CD14-positive monocyte (primary cell): ENCODE data around the gene CSF2RB. TPM values are rescaled to one million over a fixed set of nuclear protein-coding genes. Genes with fewer than 3 reads are reported as not detected.

Source experiments
- DNase-seq, 3 donors: peaks; one replicate each; pipeline ENCODE4 v3.0.0-alpha.2; 2011 to 2022
- H2AFZ ChIP-seq: 2 replicates; pipeline ENCODE4 v1.6.0; 2012; ENCODE audit warnings: mild to moderate bottlenecking, low read depth, low read length, inconsistent platforms; ENCODE audit not compliant: insufficient read depth, poor library complexity, severe bottlenecking
- H3K27ac ChIP-seq, 2 donors: 1 replicate in 1 of 2; 2 replicates in 1 of 2; pipeline ENCODE4 v1.5.1; 2012 to 2013; ENCODE audit warnings: low read length in 2 of 2, control low read depth in 1 of 2, inconsistent platforms in 1 of 2, low read depth in 1 of 2, mild to moderate bottlenecking in 1 of 2
- H3K27me3 ChIP-seq, 2 donors: one replicate each; pipeline versions ENCODE4 v1.6.0 to v1.6.1; 2011 to 2013; ENCODE audit warnings: low read length in 2 of 2; ENCODE audit not compliant: control insufficient read depth in 2 of 2, insufficient read depth in 2 of 2
- H3K36me3 ChIP-seq, 2 donors: replicated peaks in 1 of 2; 1 replicate in 1 of 2; 2 replicates in 1 of 2; pipeline versions ENCODE4 v1.5.1 to v1.6.1; 2012 to 2013; ENCODE audit warnings: low read length in 2 of 2, control low read depth in 1 of 2, inconsistent platforms in 1 of 2, mild to moderate bottlenecking in 1 of 2; ENCODE audit not compliant: insufficient read depth in 2 of 2, control insufficient read depth in 1 of 2
- H3K4me1 ChIP-seq, 2 donors: 1 replicate in 1 of 2; 2 replicates in 1 of 2; pipeline versions ENCODE4 v1.5.1 to v1.6.1; 2012 to 2013; ENCODE audit warnings: low read length in 2 of 2, control low read depth in 1 of 2, inconsistent platforms in 1 of 2, mild to moderate bottlenecking in 1 of 2, moderate library complexity in 1 of 2; ENCODE audit not compliant: insufficient read depth in 2 of 2, control insufficient read depth in 1 of 2
- H3K4me2 ChIP-seq: replicated peaks from 2 replicates; pipeline ENCODE3; 2012; ENCODE audit warnings: low read length, moderate library complexity, mild to moderate bottlenecking; ENCODE audit not compliant: poor library complexity, severe bottlenecking; ENCODE audit errors: extremely low read depth
- H3K4me3 ChIP-seq, 3 experiments: fragments of 200-600 bp in 1 of 3; sonication (generic) in 1 of 3; replicated peaks in 1 of 3; 1 replicate in 2 of 3; 2 replicates in 1 of 3; pipeline ENCODE4 v1.5.1; 2011 to 2013; ENCODE audit warnings: low read length in 3 of 3, mild to moderate bottlenecking in 3 of 3, control low read depth in 2 of 3, low read depth in 2 of 3, inconsistent platforms in 1 of 3, moderate library complexity in 1 of 3
- H3K79me2 ChIP-seq: 2 replicates; pipeline ENCODE4 v1.6.0; 2012; ENCODE audit warnings: mild to moderate bottlenecking, control low read depth, inconsistent platforms, low read length, moderate library complexity; ENCODE audit not compliant: insufficient read depth
- H3K9ac ChIP-seq: 2 replicates; pipeline ENCODE4 v1.6.0; 2017; ENCODE audit warnings: low read length, mild to moderate bottlenecking; ENCODE audit not compliant: insufficient read depth, poor library complexity, severe bottlenecking
- H3K9me3 ChIP-seq, 2 donors: replicated peaks in 1 of 2; 1 replicate in 1 of 2; 2 replicates in 1 of 2; pipeline versions ENCODE4 v1.5.1 to v1.6.1; 2012 to 2013; ENCODE audit warnings: low read length in 2 of 2, control low read depth in 1 of 2; ENCODE audit not compliant: control insufficient read depth in 1 of 2, insufficient read depth in 1 of 2
- H4K20me1 ChIP-seq: 2 replicates; pipeline ENCODE4 v1.6.0; 2012; ENCODE audit warnings: mild to moderate bottlenecking, low read length, control low read depth, moderate library complexity; ENCODE audit not compliant: insufficient read depth
- H3K27ac Mint-ChIP-seq, 7 donors: one replicate each; pipeline ENCODE4 v1.8.0; 2020; ENCODE audit warnings: mild to moderate bottlenecking in 7 of 7, mixed read lengths in 7 of 7, moderate library complexity in 6 of 7, inconsistent platforms in 2 of 7
- H3K27me3 Mint-ChIP-seq, 3 donors: one replicate each; pipeline ENCODE4 v1.8.0; 2021 to 2022; ENCODE audit warnings: low read depth in 3 of 3, mild to moderate bottlenecking in 3 of 3, mixed read lengths in 3 of 3, moderate library complexity in 3 of 3, inconsistent platforms in 1 of 3
- H3K36me3 Mint-ChIP-seq, 2 donors: one replicate each; pipeline ENCODE4 v1.8.0; 2020; ENCODE audit warnings: mixed read lengths in 2 of 2, inconsistent platforms in 1 of 2, mild to moderate bottlenecking in 1 of 2
- H3K4me1 Mint-ChIP-seq: one replicate; pipeline ENCODE4 v1.8.0; 2020; ENCODE audit warnings: mild to moderate bottlenecking, mixed read lengths
- H3K4me3 Mint-ChIP-seq, 2 donors: one replicate each; pipeline ENCODE4 v1.8.0; 2020; ENCODE audit warnings: mild to moderate bottlenecking in 2 of 2, mixed read lengths in 2 of 2, moderate library complexity in 1 of 2
- H3K9me3 Mint-ChIP-seq, 7 donors: one replicate each; pipeline ENCODE4 v1.8.0; 2020 to 2022; ENCODE audit warnings: mixed read lengths in 7 of 7, mild to moderate bottlenecking in 6 of 7, moderate library complexity in 6 of 7, inconsistent platforms in 2 of 7
- WGBS: methylation state at CpG from one replicate; pipeline ENCODE4 v1.1.5; 2013; ENCODE audit warnings: missing lambda C conversion rate; ENCODE audit not compliant: insufficient coverage; 5-methylcytosine and 5-hydroxymethylcytosine counted together
- intact Hi-C, 2 donors: fragments of 100-400 bp; cut with micrococcal nuclease; formaldehyde crosslinking; loops; one replicate each; pipeline versions ENCODE4 v1.15.0 to v1.15.1; 2023
- polyA plus RNA-seq, 3 donors: library from polyadenylated mRNA; depleted of rRNA in 1 of 3; unstranded in 2 of 3; stranded (reverse) in 1 of 3; fragments of 300-500 nt in 2 of 3; fragments of >200 nt in 1 of 3; fragmentation: Illumina TruSeq in 2 of 3; gene quantifications; 1 replicate in 2 of 3; 2 replicates in 1 of 3; pipeline ENCODE4 v1.2.3, GENCODE V29; 2012 to 2021
- TF ChIP-seq, protein P1 (sequence below): fragments of 200-600 bp; IDR thresholded peaks from one replicate; pipeline ENCODE4 v1.8.0; 2022; ENCODE audit warnings: antibody characterized with exemption, mild to moderate bottlenecking

The CSF2RB gene
- polyA plus RNA-seq, 3 donors = 29.9 to 91.1 (median 52.7) TPM

GRCh38 chr22:36929621-36930020 lies 16.2 kb downstream of the CSF2RB start:
- H3K36me3 ChIP-seq = peaks cover 98 to 100% of the 10 kb centered on the region in 2 donors
- no peak overlapping the region for H3K4me3 Mint-ChIP-seq

GRCh38 chr22:36930041-36930935 lies 16.9 kb downstream of the CSF2RB start:
- H3K4me3 Mint-ChIP-seq = no peak overlapping the region
- H3K27me3 ChIP-seq = no peaks in the 10 kb centered on the region
- intact Hi-C loops = no loop called here
- no peak overlapping the region for H2AFZ ChIP-seq
- WGBS = 83% methylated on average over 13 of the region's 20 CpGs
- no peak overlapping the region for H3K4me3 ChIP-seq
- no peak overlapping the region for H3K9ac ChIP-seq
- H3K79me2 ChIP-seq = no peaks in the 10 kb centered on the region
- no peaks in the 10 kb centered on the region for H3K9me3 ChIP-seq
- H3K4me1 Mint-ChIP-seq = no peaks in the 10 kb centered on the region
- TF ChIP-seq, protein P1, sequence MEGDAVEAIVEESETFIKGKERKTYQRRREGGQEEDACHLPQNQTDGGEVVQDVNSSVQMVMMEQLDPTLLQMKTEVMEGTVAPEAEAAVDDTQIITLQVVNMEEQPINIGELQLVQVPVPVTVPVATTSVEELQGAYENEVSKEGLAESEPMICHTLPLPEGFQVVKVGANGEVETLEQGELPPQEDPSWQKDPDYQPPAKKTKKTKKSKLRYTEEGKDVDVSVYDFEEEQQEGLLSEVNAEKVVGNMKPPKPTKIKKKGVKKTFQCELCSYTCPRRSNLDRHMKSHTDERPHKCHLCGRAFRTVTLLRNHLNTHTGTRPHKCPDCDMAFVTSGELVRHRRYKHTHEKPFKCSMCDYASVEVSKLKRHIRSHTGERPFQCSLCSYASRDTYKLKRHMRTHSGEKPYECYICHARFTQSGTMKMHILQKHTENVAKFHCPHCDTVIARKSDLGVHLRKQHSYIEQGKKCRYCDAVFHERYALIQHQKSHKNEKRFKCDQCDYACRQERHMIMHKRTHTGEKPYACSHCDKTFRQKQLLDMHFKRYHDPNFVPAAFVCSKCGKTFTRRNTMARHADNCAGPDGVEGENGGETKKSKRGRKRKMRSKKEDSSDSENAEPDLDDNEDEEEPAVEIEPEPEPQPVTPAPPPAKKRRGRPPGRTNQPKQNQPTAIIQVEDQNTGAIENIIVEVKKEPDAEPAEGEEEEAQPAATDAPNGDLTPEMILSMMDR = no peak
- peaks cover 98 to 100% of the 10 kb centered on the region in 2 donors for H3K36me3 ChIP-seq
- H3K27me3 Mint-ChIP-seq = no peaks in the 10 kb centered on the region
- no peak overlapping the region for H3K4me2 ChIP-seq
- peaks cover 85% of the 10 kb centered on the region for H4K20me1 ChIP-seq
- no peak for DNase-seq
- H3K36me3 Mint-ChIP-seq = peaks cover 92 to 100% of the 10 kb centered on the region in 2 donors
- no peaks in the 10 kb centered on the region for H3K4me1 ChIP-seq
- H3K9me3 Mint-ChIP-seq = peaks cover 0 to 2% (median 0%) of the 10 kb centered on the region in 7 donors
- no peak overlapping the region for H3K27ac Mint-ChIP-seq
- no peak overlapping the region for H3K27ac ChIP-seq

More at GRCh38 chr22:36929621-36930020, 16.2 kb downstream of the CSF2RB start:
- H3K79me2 ChIP-seq = no peaks in the 10 kb centered on the region
- Mint-ChIP-seq H3K36me3 (peaks cover 93 to 100% of the 10 kb centered on the region in 2 donors), H3K4me1 (no peaks in the 10 kb centered on the region), H3K27me3 (no peaks in the 10 kb centered on the region), H3K27ac (no peak overlapping the region), H3K9me3 (peaks cover 0 to 2% (median 0%) of the 10 kb centered on the region in 7 donors)
- no peaks in the 10 kb centered on the region for H3K4me1 ChIP-seq
- peaks cover 87% of the 10 kb centered on the region for H4K20me1 ChIP-seq
- WGBS = 99% methylated on average over 10 of the region's 10 CpGs
- intact Hi-C loops = no loop called here
- no peak overlapping the region for H3K27ac ChIP-seq
- no peaks in the 10 kb centered on the region for H3K9me3 ChIP-seq
- no peak overlapping the region for H3K4me3 ChIP-seq
- no peak overlapping the region for H2AFZ ChIP-seq
- H3K9ac ChIP-seq = no peak overlapping the region
- no peaks in the 10 kb centered on the region for H3K27me3 ChIP-seq
- no peak for DNase-seq
- TF ChIP-seq, protein P1 = no peak
- H3K4me2 ChIP-seq = no peak overlapping the region
